Skeletal muscle satellite cell (primary cell): Measurements from ENCODE around the gene SIAH3.

ENCODE experiments used
- H3K27me3 ChIP-seq: 2 replicates; pipeline ENCODE4 v1.7.0; 2013; ENCODE audit warnings: low read length; ENCODE audit not compliant: control insufficient read depth, insufficient read depth
- H3K36me3 ChIP-seq: 2 replicates; pipeline ENCODE4 v1.7.0; 2013; ENCODE audit warnings: mild to moderate bottlenecking, control low read depth, low read length; ENCODE audit not compliant: insufficient read depth
- H3K4me1 ChIP-seq: 2 replicates; pipeline ENCODE4 v1.7.0; 2013; ENCODE audit warnings: low read length; ENCODE audit not compliant: control insufficient read depth, insufficient read depth
- H3K4me2 ChIP-seq: 2 replicates; pipeline ENCODE4 v1.7.0; 2013; ENCODE audit warnings: mild to moderate bottlenecking, low read length
- H3K4me3 ChIP-seq: 2 replicates; pipeline ENCODE4 v1.7.0; 2013; ENCODE audit warnings: low read length
- H3K9ac ChIP-seq: 2 replicates; pipeline ENCODE4 v1.7.0; 2013; ENCODE audit warnings: mild to moderate bottlenecking, low read depth, low read length, moderate library complexity
- H3K9me3 ChIP-seq: replicated peaks from 2 replicates; pipeline ENCODE4 v1.7.0; 2013; ENCODE audit warnings: mild to moderate bottlenecking, control low read depth, low read length

SIAH3 gene

GRCh38 chr13:45750566-45750965, 101.0 kb downstream of the SIAH3 start:
- Histone ChIP-seq H3K4me3 (no peak overlapping the region), H3K9ac (no peak overlapping the region), H3K9me3 (no peaks in the 10 kb centered on the region), H3K4me2 (no peak overlapping the region), H3K4me1 (no peaks in the 10 kb centered on the region), H3K27me3 (peaks cover 24% of the 10 kb centered on the region), H3K36me3 (no peaks in the 10 kb centered on the region)

- Histone ChIP-seq H3K4me2 (no peak overlapping the region), H3K36me3 (no peaks in the 10 kb centered on the region), H3K4me1 (no peaks in the 10 kb centered on the region), H3K27me3 (peaks cover 24% of the 10 kb centered on the region), H3K9ac (no peak overlapping the region), H3K4me3 (no peak overlapping the region), H3K9me3 (no peaks in the 10 kb centered on the region)
These were observed 102.4 kb downstream of the SIAH3 start for GRCh38 chr13:45748941-45749759.

- Histone ChIP-seq H3K27me3 (peaks cover 30% of the 10 kb centered on the region), H3K4me3 (no peak overlapping the region), H3K9ac (no peak overlapping the region), H3K9me3 (no peaks in the 10 kb centered on the region), H3K4me1 (no peaks in the 10 kb centered on the region), H3K36me3 (no peaks in the 10 kb centered on the region), H3K4me2 (no peak overlapping the region)
These were observed 104.5 kb downstream of the SIAH3 start for GRCh38 chr13:45747071-45747470.

DNA sequence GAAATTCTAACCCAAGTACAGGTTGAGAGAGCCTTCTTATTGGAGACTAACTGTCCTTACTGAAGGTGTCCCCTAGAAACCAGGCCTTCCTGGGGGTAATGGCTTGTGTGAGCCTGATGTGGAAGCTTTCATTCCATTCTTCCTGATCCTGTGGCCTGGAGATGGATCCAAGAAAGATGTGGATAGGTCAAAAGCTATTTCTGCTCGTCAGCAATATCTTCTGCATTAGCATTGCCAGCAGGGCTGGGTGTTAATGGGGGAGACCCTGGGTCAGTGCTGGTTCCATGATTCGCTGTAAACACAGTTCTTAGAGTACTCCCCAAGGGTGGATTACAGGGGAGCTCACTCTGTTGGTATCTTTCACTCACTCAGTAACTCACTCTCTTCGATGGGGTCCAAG, 106.6 kb downstream of the SIAH3 start:
- no peak overlapping the region for H3K4me2 ChIP-seq
- H3K4me3 ChIP-seq, result no peak overlapping the region
- no peaks in the 10 kb centered on the region for H3K9me3 ChIP-seq
- no peaks in the 10 kb centered on the region for H3K36me3 ChIP-seq
- peaks cover 27% of the 10 kb centered on the region for H3K27me3 ChIP-seq
- H3K4me1 ChIP-seq, result no peaks in the 10 kb centered on the region
- H3K9ac ChIP-seq, result no peak overlapping the region

DNA sequence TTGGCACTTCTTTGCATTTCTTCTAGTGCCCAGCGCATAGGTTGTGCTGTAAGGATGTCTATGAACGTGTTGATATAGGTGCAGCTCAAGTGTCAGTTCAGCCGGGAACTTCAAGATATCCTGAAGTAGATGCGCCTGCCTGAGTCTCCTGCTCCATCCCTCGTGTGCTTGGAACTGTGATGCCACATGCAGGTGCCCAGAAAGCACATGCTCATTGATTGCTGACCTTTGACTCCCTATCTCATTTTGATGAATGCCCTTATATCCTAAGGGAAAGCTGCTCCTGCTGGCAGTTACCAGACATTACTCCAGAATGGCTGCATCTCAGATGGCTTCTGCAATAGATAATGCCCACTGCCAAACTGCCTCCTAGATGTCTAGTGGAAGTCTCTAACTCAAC, 108.6 kb downstream of the SIAH3 start:
- no peak overlapping the region for H3K9ac ChIP-seq
- H3K9me3 ChIP-seq, result no peaks in the 10 kb centered on the region
- no peaks in the 10 kb centered on the region for H3K36me3 ChIP-seq
- no peak overlapping the region for H3K4me3 ChIP-seq
- peaks cover 17% of the 10 kb centered on the region for H3K27me3 ChIP-seq
- no peaks in the 10 kb centered on the region for H3K4me1 ChIP-seq
- no peak overlapping the region for H3K4me2 ChIP-seq

GRCh38 chr13:45737571-45738017, 114.0 kb downstream of the SIAH3 start:
- Histone ChIP-seq H3K9ac (no peak overlapping the region), H3K4me2 (no peak overlapping the region), H3K27me3 (peaks cover 15% of the 10 kb centered on the region), H3K4me3 (no peak overlapping the region), H3K9me3 (no peaks in the 10 kb centered on the region), H3K4me1 (no peaks in the 10 kb centered on the region), H3K36me3 (no peaks in the 10 kb centered on the region)

DNA sequence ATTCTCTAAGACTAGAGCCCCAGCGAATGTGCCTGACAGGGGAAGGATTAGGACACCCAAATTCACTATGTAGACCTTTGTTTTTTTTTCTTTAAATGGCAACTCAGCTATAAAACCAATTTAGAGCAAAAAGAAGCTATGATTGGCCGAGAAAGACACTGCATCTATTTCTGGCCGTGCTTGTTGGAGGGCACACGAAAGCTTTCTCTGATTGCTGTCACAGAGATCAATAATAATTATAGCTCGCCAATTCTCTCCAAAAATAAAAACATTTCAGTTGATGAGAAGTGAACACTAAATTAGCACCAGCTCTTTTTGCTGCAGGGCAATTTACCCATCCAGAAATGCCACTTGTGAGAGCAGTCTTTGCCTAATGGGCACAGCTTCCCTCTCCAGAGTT, 118.2 kb downstream of the SIAH3 start:
- Histone ChIP-seq H3K9ac (no peak overlapping the region), H3K4me2 (no peak overlapping the region), H3K36me3 (no peaks in the 10 kb centered on the region), H3K4me3 (no peak overlapping the region), H3K27me3 (peaks cover 24% of the 10 kb centered on the region), H3K4me1 (no peaks in the 10 kb centered on the region), H3K9me3 (no peaks in the 10 kb centered on the region)

GRCh38 chr13:45732916-45733315, 118.6 kb downstream of the SIAH3 start:
- no peak overlapping the region for H3K9ac ChIP-seq
- no peaks in the 10 kb centered on the region for H3K36me3 ChIP-seq
- no peak overlapping the region for H3K4me2 ChIP-seq
- H3K9me3 ChIP-seq, result no peaks in the 10 kb centered on the region
- no peaks in the 10 kb centered on the region for H3K4me1 ChIP-seq
- no peak overlapping the region for H3K4me3 ChIP-seq
- H3K27me3 ChIP-seq, result peaks cover 26% of the 10 kb centered on the region

DNA sequence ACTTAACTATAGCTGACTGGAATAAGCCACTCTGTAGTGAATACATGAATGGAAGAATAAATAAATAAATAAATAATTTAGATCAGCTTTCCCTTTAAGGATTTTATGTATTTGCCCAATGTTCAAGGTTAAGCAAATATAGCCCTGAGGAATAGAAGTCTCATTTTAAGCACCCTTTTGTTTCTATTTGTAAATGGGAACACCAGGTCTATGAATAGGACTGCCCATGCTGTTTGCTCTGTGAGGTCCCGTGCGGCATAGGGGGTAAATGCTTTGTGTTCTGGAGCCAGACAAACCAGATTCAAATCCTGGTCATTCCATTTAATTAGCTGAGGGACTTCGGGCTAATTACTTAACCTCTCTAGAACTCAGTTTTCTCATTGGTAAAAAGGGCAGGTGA, 120.1 kb downstream of the SIAH3 start:
- Histone ChIP-seq H3K36me3 (no peaks in the 10 kb centered on the region), H3K9ac (no peak overlapping the region), H3K27me3 (peaks cover 31% of the 10 kb centered on the region), H3K4me2 (no peak overlapping the region), H3K4me3 (no peak overlapping the region), H3K9me3 (no peaks in the 10 kb centered on the region), H3K4me1 (no peaks in the 10 kb centered on the region)

DNA sequence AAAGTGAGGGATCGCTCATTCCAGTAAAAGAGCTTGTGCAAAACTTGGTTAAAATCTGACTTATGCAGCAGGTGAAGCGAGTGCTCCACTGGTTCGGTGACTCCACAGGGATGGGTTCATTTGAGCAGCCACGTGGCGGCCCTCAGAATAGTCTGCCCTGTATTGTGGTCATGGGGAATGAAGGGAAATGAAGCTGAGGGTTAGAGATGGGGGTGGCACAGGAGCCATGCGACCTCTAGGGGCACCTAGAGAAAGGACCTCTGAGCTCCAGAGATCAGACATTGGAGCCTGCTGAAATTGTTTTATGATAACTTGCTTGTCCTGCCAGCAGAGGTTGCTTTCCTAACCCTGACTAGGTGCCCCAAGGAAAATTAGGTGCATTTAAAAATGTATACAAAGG, 122.8 kb downstream of the SIAH3 start:
- Histone ChIP-seq H3K9me3 (no peaks in the 10 kb centered on the region), H3K9ac (no peak overlapping the region), H3K36me3 (no peaks in the 10 kb centered on the region), H3K27me3 (peaks cover 45% of the 10 kb centered on the region), H3K4me3 (no peak overlapping the region), H3K4me2 (no peak overlapping the region), H3K4me1 (no peaks in the 10 kb centered on the region)
